Stimulated activated CD4-positive, alpha-beta T cell treated with anti-CD3 and anti-CD28 coated beads, Interleukin-12 subunit alpha, Interleukin-12 subunit beta, amount 100 ng/mL, for 4 hours (primary cell): ENCODE data around the gene INPP5B.
"Not testable (repeated sequence)": the region's sequence is repeated elsewhere in the genome, so short reads cannot be mapped to it uniquely, and the experiment has no call there.

Experiments used
- DNase-seq: peaks from one replicate; pipeline ENCODE4 v3.0.0-alpha.2; 2020

INPP5B gene

GRCh38 chr1:37946703-37947360, at the start of gene INPP5B:
Gene INPP5B (minus strand): TSS chr1:37947053. CDS start chr1:37946308, 745 bp downstream.
- peak; percentile 68 for DNase-seq

GRCh38 chr1:37995751-37996345, 49.0 kb upstream of the INPP5B start:
- no peak for DNase-seq

GRCh38 chr1:37994886-37995566, 48.2 kb upstream of the INPP5B start:
- no peak for DNase-seq

GRCh38 chr1:37989361-37989930, 42.6 kb upstream of the INPP5B start:
- DNase-seq = peak; percentile 42

- no peak for DNase-seq
These were observed 40.8 kb upstream of the INPP5B start for GRCh38 chr1:37987679-37988078.

- DNase-seq = no peak
These were observed 36.7 kb upstream of the INPP5B start for GRCh38 chr1:37983546-37983945.

GRCh38 chr1:37978541-37978940, 31.7 kb upstream of the INPP5B start:
- DNase-seq = no peak

GRCh38 chr1:37975083-37975482, 28.2 kb upstream of the INPP5B start:
- not testable (repeated sequence) for DNase-seq

GRCh38 chr1:37974567-37974966, 27.7 kb upstream of the INPP5B start:
- no peak for DNase-seq

- DNase-seq = not testable (repeated sequence)
These were observed 26.8 kb upstream of the INPP5B start for GRCh38 chr1:37973684-37974083.

- DNase-seq = no peak
These were observed 18.4 kb upstream of the INPP5B start for GRCh38 chr1:37965301-37965700.

- not testable (repeated sequence) for DNase-seq
These were observed 17.3 kb upstream of the INPP5B start for GRCh38 chr1:37964106-37964505.

- no peak for DNase-seq
These were observed 11.8 kb upstream of the INPP5B start for GRCh38 chr1:37958690-37959089.

GRCh38 chr1:37955685-37956084, 8.8 kb upstream of the INPP5B start:
- DNase-seq = no peak

GRCh38 chr1:37954316-37954971, 7.6 kb upstream of the INPP5B start:
- DNase-seq = no peak

- no peak for DNase-seq
These were observed 5.9 kb upstream of the INPP5B start for GRCh38 chr1:37952738-37953137.

- no peak for DNase-seq
These were observed 5.2 kb upstream of the INPP5B start for GRCh38 chr1:37951783-37952624.

- DNase-seq = no peak
These were observed 4.4 kb upstream of the INPP5B start for GRCh38 chr1:37951041-37951782.

GRCh38 chr1:37949524-37950152, 2.8 kb upstream of the INPP5B start:
- DNase-seq = no peak

GRCh38 chr1:37948841-37949240, 2.0 kb upstream of the INPP5B start:
- no peak for DNase-seq

GRCh38 chr1:37948166-37948565, 1.3 kb upstream of the INPP5B start:
- DNase-seq = no peak
